Measurements from ENCODE around the gene STEAP2.

- TF ChIP-seq CTCF (IDR thresholded peaks at IDR 0.05) (peak in 3 of 4 experiments; percentile 17 to 62 (median 46)), POLR2A (IDR thresholded peaks at IDR 0.05) (no peak), EP300 (IDR thresholded peaks at IDR 0.05) (no peak), POLR2AphosphoS5 (IDR thresholded peaks at IDR 0.05) (peak; percentile 18 to 83 (median 64))
Measured at GRCh38 chr7:90244909-90245851, 33.6 kb downstream of the STEAP2 start, which contains the start of gene CFAP69.

Measured in sigmoid colon (tissue), 4 donors.